ENCODE measurements around the gene CTSK.
"Not testable (repeated sequence)": the region's sequence is repeated elsewhere in the genome, so short reads cannot be mapped to it uniquely, and the experiment has no call there.

CTSK gene

GRCh38 chr1:150804671-150805070 is 3.4 kb downstream of the CTSK start:
- no peak for DNase-seq

GRCh38 chr1:150799089-150799488 is 9.0 kb downstream of the CTSK start:
- DNase-seq: no peak

- no peak for DNase-seq
Observed at GRCh38 chr1:150798525-150798924, 9.5 kb downstream of the CTSK start.

GRCh38 chr1:150796374-150796773 is 11.7 kb downstream of the CTSK start:
- DNase-seq: no peak

- DNase-seq: not testable (repeated sequence)
Observed at GRCh38 chr1:150793778-150794177, 14.3 kb downstream of the CTSK start.

GRCh38 chr1:150793221-150793620 is 14.8 kb downstream of the CTSK start:
- DNase-seq: no peak

- no peak for DNase-seq
Observed at GRCh38 chr1:150791585-150791984, 16.5 kb downstream of the CTSK start.

GRCh38 chr1:150789396-150789795 is 18.7 kb downstream of the CTSK start:
- DNase-seq: no peak

- no peak for DNase-seq
Observed at GRCh38 chr1:150788946-150789345, 19.1 kb downstream of the CTSK start.

- DNase-seq: no peak
Observed at GRCh38 chr1:150787455-150787854, 20.6 kb downstream of the CTSK start.

- no peak for DNase-seq
Observed at GRCh38 chr1:150780510-150780909, 27.6 kb downstream of the CTSK start.

GRCh38 chr1:150778409-150778808 is 29.7 kb downstream of the CTSK start:
- no peak for DNase-seq

- DNase-seq: no peak
Observed at GRCh38 chr1:150777544-150777943, 30.5 kb downstream of the CTSK start.

- DNase-seq: not testable (repeated sequence)
Observed at GRCh38 chr1:150775931-150776505, 32.0 kb downstream of the CTSK start.

- DNase-seq: no peak
Observed at GRCh38 chr1:150775276-150775675, 32.8 kb downstream of the CTSK start.

GRCh38 chr1:150772326-150772725 is 35.7 kb downstream of the CTSK start:
- DNase-seq: no peak

GRCh38 chr1:150767704-150768103 is 40.4 kb downstream of the CTSK start:
- not testable (repeated sequence) for DNase-seq

GRCh38 chr1:150765977-150766301 is 42.1 kb downstream of the CTSK start:
- peak; percentile 5 to 8 for DNase-seq

GRCh38 chr1:150765296-150765976 is 42.6 kb downstream of the CTSK start, which contains the start of gene CTSS:
CTSS (minus strand) TSS chr1:150765778; CDS start chr1:150764763, 1,015 bp downstream.
- DNase-seq: no peak

GRCh38 chr1:150764617-150765101 is 43.4 kb downstream of the CTSK start:
- no peak for DNase-seq

GRCh38 chr1:150763018-150763417 is 45.0 kb downstream of the CTSK start:
- DNase-seq: no peak

GRCh38 chr1:150762552-150762951 is 45.5 kb downstream of the CTSK start:
- DNase-seq: no peak

- DNase-seq: no peak
Observed at GRCh38 chr1:150761801-150762200, 46.3 kb downstream of the CTSK start.

- no peak for DNase-seq
Observed at GRCh38 chr1:150760013-150760412, 48.0 kb downstream of the CTSK start.

- no peak for DNase-seq
Observed at GRCh38 chr1:150753416-150753815, 54.6 kb downstream of the CTSK start.
